K562 (cell line): ENCODE measurements around the gene STAT6. TPM values are rescaled to one million over a fixed set of nuclear protein-coding genes. Genes with fewer than 3 reads are reported as not detected.
A peak's percentile ranks its signal among the peaks of the same experiment; 100 is the strongest.

Experiments
- DIDO1 ChIP-seq: fragments of 450-650 bp; IDR thresholded peaks from 2 replicates; pipeline ENCODE4 v1.6.1; 2016; ENCODE audit warnings: low read depth, missing biosample characterization, missing genetic modification characterization
- ELF2 ChIP-seq: fragments of 250-450 bp; sonication (Bioruptor Pico); IDR thresholded peaks from 2 replicates; pipeline ENCODE4 v1.5.0; 2021; ENCODE audit warnings: mild to moderate bottlenecking
- FOXO4 ChIP-seq: fragments of 450-650 bp; formaldehyde crosslinking; IDR thresholded peaks from 2 replicates; pipeline ENCODE4 v1.4.0; 2020; ENCODE audit warnings: mild to moderate bottlenecking, moderate library complexity
- KDM5B ChIP-seq: fragments of 200-600 bp; sonication (generic); IDR thresholded peaks from 2 replicates; pipeline ENCODE4 v1.6.1; 2012; ENCODE audit warnings: low read depth, mild to moderate bottlenecking, moderate library complexity, low read length, control low read depth, inconsistent platforms; ENCODE audit not compliant: insufficient replicate concordance
- LCOR ChIP-seq: sonication (generic); formaldehyde crosslinking; IDR thresholded peaks from 2 replicates; pipeline ENCODE4 v1.8.0; 2022; ENCODE audit warnings: mild to moderate bottlenecking, missing genetic modification reagents
- MGA ChIP-seq: fragments of 450-650 bp; IDR thresholded peaks from 2 replicates; pipeline ENCODE4 v1.6.1; 2016; ENCODE audit warnings: mild to moderate bottlenecking, moderate library complexity
- NR3C1 ChIP-seq: sonication (generic); formaldehyde crosslinking; IDR thresholded peaks from 2 replicates; pipeline ENCODE4 v1.8.1; 2022; ENCODE audit warnings: missing genetic modification reagents
- SAP30 ChIP-seq: fragments of 200-600 bp; sonication (generic); IDR thresholded peaks from 2 replicates; pipeline ENCODE4 v1.6.1; 2012; ENCODE audit warnings: borderline replicate concordance, low read depth, mild to moderate bottlenecking, moderate library complexity, low read length, control low read depth, inconsistent platforms; ENCODE audit not compliant: insufficient read depth, poor library complexity, severe bottlenecking
- TAF1 ChIP-seq: IDR thresholded peaks from 2 replicates; pipeline ENCODE4 v1.6.1; 2011; ENCODE audit warnings: mild to moderate bottlenecking, low read length, moderate library complexity; ENCODE audit not compliant: insufficient read depth, control insufficient read depth, severe bottlenecking; ENCODE audit errors: extremely low read depth
- TCF7L2 ChIP-seq: fragments of 150-350 bp; IDR thresholded peaks from 2 replicates; pipeline ENCODE4 v1.6.1; 2016; ENCODE audit warnings: low read depth, mild to moderate bottlenecking, low read length, moderate library complexity
- ZBTB17 ChIP-seq: fragments of 450-650 bp; formaldehyde crosslinking; IDR thresholded peaks from 2 replicates; pipeline ENCODE4 v1.4.0; 2020; ENCODE audit warnings: mild to moderate bottlenecking
- ZNF277 ChIP-seq: fragments of 250-450 bp; sonication (Bioruptor Pico); IDR thresholded peaks from 2 replicates; pipeline ENCODE4 v1.8.0; 2022; ENCODE audit warnings: inconsistent platforms, mild to moderate bottlenecking, moderate library complexity, borderline replicate concordance
- ZNF668 ChIP-seq: fragments of 250-450 bp; sonication (Bioruptor Pico); IDR thresholded peaks from 2 replicates; pipeline ENCODE4 v1.8.0; 2022; ENCODE audit warnings: mild to moderate bottlenecking, inconsistent platforms
- polyA plus RNA-seq, 8 experiments: library from polyadenylated mRNA; depleted of rRNA in 4 of 8; stranded (reverse) in 5 of 8; unstranded in 3 of 8; fragments of >200 nt; fragmentation: Nextera tagmentation in 2 of 8; fragmentation: Illumina TruSeq in 1 of 8; extraction: Ambion mirVana in 2 of 8; extraction: Trizol in 1 of 8; gene quantifications; 2 replicates each; pipeline versions ENCODE4 v1.2.1 to v1.2.3, GENCODE V29; 2011 to 2014; ENCODE audit warnings: inconsistent platforms in 1 of 8, missing spikeins in 1 of 8
- total RNA-seq, 7 experiments: library from RNA; depleted of rRNA in 6 of 7; stranded (reverse); fragments of >200 nt in 6 of 7; fragmentation: Illumina TruSeq in 2 of 7; extraction: Trizol in 2 of 7; gene quantifications; 2 replicates each; pipeline versions ENCODE4 v1.2.1 to v1.2.3, GENCODE V29; 2011 to 2021; ENCODE audit warnings: low replicate concordance in 1 of 7

Gene STAT6
- total and polyA plus RNA-seq, 9 of the 15 experiments (the other 6 are each of a cell fraction or from before 2014, with no cell fraction given): 2.4 to 49.5 (median 26.5) TPM

- TF ChIP-seq MGA (peak; percentile 86), ZBTB17 (no peak), TAF1 (no peak), ZNF668 (CRISPR knock-in tag) (no peak), LCOR (CRISPR knock-in tag) (no peak), SAP30 (no peak), ELF2 (no peak), FOXO4 (CRISPR knock-in tag) (no peak), DIDO1 (tag) (no peak), NR3C1 (CRISPR knock-in tag) (no peak), TCF7L2 (no peak), ZNF277 (CRISPR knock-in tag) (no peak), KDM5B (peak; percentile 65)
Observed at GRCh38 chr12:57127101-57127725, 16.1 kb upstream of the STAT6 start (continued).
